Fibroblast of skin of left quadriceps (primary cell): Measurements from ENCODE around the gene NOP58.
"Not testable (repeated sequence)": the region's sequence is repeated elsewhere in the genome, so short reads cannot be mapped to it uniquely, and the experiment has no call there.

Source experiments
- DNase-seq, 2 experiments: peaks; one replicate each; pipeline ENCODE4 v3.0.0-alpha.2; 2013; ENCODE audit warnings: low read depth in 2 of 2

Gene NOP58

DNA sequence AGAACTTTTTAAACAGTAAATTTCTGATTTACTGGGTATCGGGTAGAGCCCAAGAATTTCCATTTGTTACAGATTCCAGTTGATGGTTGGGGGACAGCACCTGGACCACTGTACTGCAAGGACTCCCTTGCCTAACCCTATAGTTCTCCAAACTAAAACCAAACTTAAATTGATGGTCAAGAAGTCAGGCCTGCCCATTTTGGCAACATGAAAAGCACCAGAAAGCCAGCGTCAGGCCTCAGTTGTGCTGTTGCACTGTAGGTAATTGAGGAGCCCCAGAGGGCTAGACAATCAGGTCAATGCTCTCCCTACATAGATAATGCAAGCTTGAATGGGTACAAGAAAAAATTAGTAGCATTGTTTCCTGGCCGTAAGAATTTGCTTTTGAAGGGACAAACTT, 40.5 kb downstream of the NOP58 start:
- no peak for DNase-seq

DNA sequence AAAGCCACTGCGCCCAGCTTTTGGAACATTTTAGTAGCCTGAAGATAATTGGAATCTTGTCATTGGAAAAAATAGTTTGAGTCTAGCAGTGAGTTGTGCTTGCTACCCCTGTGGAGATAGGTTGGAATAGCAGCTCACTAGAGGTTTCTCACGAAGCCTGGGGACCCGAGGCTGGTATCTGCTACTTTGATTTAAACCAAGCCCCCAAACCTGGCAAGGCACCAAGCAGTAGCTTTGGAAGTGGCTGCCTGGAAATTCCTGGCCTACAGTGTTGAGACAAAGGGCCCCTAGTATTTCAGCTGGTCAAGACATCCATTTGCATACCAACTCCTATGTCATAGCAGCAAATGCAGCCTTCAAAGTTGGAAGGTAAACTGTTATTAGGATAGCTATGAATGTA, 42.1 kb downstream of the NOP58 start:
- no peak for DNase-seq

DNA sequence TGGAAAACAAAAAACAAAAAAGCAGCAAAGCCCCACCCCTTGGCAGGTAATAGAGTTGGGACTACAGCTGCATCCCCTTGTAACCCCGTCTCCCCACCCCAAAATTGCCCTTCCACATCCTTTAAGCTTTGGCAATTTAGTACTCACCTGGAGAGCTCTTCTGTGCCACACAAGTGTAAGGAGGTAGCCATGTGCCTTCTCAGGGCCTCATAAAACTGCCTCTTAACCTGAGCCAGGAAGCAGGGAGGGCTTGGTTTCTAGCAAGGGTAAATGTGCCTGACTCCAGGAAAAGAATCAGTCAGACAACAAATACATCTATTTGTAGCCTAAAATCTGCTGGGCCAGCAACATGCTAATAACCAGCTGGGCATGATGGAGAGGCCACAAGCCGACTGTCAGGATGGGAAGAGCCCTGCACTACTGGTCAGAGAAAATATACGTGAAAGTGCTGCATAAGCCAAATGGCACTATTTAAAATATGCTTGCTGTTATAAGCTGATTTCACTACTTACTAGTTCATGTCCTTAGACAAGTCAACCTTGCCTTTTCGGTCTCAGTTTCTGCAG, 46.3 kb downstream of the NOP58 start:
- DNase-seq = no peak

DNA sequence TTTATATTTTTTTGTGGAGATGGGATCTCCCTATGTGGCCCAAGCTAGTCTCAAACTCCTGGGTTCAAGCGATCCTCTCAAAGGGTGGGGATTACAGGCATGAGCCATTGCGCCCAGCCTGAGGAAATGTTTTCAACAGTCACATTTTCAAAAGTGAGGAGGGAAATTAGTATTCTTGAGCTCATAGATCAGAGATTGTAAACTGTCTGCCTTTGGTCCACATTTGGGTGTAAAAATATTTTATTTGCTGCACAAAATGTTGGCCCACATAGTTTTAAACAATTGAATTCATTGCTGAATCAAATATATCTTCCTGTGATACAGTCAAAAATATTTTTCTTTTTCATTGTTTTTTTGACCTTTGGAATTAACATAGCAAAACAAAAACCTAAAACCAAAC, 48.6 kb downstream of the NOP58 start:
- DNase-seq = no peak

GRCh38 chr2:202317080-202317857, 51.7 kb downstream of the NOP58 start:
- peak; percentile 93 to 94 for DNase-seq

- not testable (repeated sequence) for DNase-seq
Measured at GRCh38 chr2:202320362-202320761, 54.8 kb downstream of the NOP58 start.

DNA sequence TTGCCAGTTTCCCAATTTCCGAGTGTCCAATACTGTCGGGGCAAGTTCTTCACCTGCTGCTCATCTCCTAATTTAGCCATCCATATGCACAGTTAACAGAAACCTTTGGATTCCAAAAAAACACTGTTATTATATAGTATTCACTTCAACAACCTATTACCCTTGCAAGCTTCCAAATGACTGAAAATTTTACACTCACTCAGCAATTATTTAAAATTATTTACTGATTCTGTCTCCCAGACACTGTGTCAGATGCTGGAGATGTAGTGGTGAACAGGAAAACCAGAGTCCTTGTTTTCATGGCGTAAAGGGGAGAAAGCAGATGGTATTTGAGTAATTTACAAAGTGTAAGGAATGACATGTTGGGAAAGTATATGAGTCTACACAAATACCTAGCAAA, 56.9 kb downstream of the NOP58 start:
- DNase-seq = no peak

GRCh38 chr2:202327858-202328257, 62.3 kb downstream of the NOP58 start:
- DNase-seq = no peak

GRCh38 chr2:202335791-202336467, 70.4 kb downstream of the NOP58 start:
- DNase-seq = no peak

DNA sequence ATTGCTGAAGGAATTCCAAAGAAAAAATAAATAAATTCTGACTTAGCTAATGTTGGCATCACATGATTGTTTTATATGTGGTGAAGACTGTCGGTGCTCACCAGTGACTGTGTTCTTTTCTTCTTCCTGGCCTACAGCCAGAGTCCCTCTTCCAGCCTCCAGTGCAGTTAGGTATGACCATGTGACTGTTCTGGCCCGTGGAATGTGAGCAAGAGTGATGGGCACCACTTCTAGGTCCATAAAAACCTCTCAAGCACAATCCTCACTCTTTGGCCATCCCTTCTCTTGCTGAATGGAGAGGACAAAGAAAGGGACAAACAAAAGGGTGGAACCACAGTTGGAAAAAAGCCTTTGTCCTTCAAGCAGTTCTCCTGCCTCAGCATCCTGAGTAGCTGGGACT, 71.6 kb downstream of the NOP58 start:
- no peak for DNase-seq

- DNase-seq = no peak
Measured at GRCh38 chr2:202337706-202338346, 72.3 kb downstream of the NOP58 start.

GRCh38 chr2:202339071-202339870, 73.7 kb downstream of the NOP58 start:
- DNase-seq = peak; percentile 77 to 80

DNA sequence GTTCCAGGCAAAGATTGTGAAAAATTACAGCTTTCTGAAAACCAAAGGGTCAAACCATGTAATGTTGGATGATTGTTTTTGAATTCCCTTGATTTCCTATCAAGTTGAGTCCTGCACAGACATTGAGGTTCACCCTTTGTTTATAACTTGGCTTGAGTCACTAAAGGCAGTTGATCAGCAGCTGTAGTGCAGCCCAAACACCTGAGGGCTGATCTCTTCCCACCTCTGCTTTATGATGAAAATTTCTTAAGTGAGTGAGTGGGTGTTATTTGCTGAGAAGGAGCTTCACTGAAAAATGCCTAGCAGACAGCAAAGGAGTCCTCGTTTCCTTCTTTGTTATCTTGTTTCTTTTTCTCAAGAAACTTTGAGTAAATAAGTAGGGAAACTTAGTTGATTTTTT, 78.6 kb downstream of the NOP58 start:
- DNase-seq = no peak

GRCh38 chr2:202346180-202346579, 80.6 kb downstream of the NOP58 start:
- no peak for DNase-seq
